ENCODE data around the gene ARFGAP1.

DNA sequence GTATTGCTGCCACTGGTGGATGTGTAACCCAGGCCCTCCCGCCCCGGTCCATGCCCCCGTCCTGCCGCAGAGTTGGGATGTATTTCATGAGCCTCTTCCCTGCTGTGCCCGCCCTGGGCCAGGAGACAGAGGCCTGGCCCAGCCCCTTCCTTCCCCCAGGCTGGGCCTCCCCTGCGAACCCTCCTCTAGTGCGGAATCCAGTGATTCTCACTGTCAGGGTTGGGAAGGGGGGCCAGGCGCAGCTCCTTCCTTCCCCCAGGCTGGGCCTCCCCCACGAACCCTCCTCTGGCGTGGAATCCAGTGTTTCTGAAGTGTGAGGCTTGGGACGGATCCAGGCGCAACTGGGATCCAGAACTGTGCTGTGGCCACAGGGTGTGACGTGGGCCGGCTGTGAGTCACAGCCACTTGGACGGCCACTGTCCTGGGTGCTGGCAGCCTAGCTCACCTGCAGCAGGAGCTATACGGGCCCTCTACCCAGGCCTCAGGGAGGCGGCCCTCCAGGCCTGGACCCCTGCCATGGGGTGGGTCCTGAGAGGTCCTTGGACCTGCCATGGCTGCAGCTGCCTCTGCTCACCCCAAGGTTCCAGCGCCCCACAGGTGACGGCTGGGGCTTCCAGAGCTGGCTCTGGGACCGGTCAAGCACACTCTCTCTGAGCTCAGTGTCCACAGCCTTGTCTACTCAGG lies 48.7 kb downstream of the ARFGAP1 start:
- TF ChIP-seq EZH2 (IDR thresholded peaks at IDR 0.05) (no peak), POLR2AphosphoS5 (IDR thresholded peaks at IDR 0.05; ENCODE audit: borderline replicate concordance, low read depth, low read length) (no peak), FOXP2 (optimal IDR thresholded peaks at IDR 0.05; ENCODE audit: control extremely low read depth, extremely low read length, insufficient read depth) (no peak)
